CD4-positive, alpha-beta T cell treated with Interleukin-17A for 4 hours (primary cell): ENCODE data around the gene WSB1.
"Not testable (repeated sequence)": the region's sequence is repeated elsewhere in the genome, so short reads cannot be mapped to it uniquely, and the experiment has no call there.

Experiments
- DNase-seq: peaks from one replicate; pipeline ENCODE4 v3.0.0-alpha.2; 2020; ENCODE audit warnings: mixed read lengths

The WSB1 gene

GRCh38 chr17:27318228-27318627 is 24.3 kb downstream of the WSB1 start:
- no peak for DNase-seq

GRCh38 chr17:27318633-27319032 is 24.7 kb downstream of the WSB1 start:
- no peak for DNase-seq

- DNase-seq, result no peak
Measured at GRCh38 chr17:27319541-27320221, 25.8 kb downstream of the WSB1 start.

- no peak for DNase-seq
Measured at GRCh38 chr17:27320222-27320560, 26.3 kb downstream of the WSB1 start.

- no peak for DNase-seq
Measured at GRCh38 chr17:27321372-27321771, 27.5 kb downstream of the WSB1 start.

- DNase-seq, result no peak
Measured at GRCh38 chr17:27322026-27322425, 28.1 kb downstream of the WSB1 start.

GRCh38 chr17:27322690-27323508 is 29.0 kb downstream of the WSB1 start:
- DNase-seq, result no peak

- no peak for DNase-seq
Measured at GRCh38 chr17:27323538-27324215, 29.8 kb downstream of the WSB1 start.

GRCh38 chr17:27324771-27325339 is 30.9 kb downstream of the WSB1 start:
- DNase-seq, result no peak

GRCh38 chr17:27326051-27326450 is 32.1 kb downstream of the WSB1 start:
- no peak for DNase-seq

- DNase-seq, result no peak
Measured at GRCh38 chr17:27326585-27326984, 32.7 kb downstream of the WSB1 start.

- DNase-seq, result no peak
Measured at GRCh38 chr17:27327397-27327796, 33.5 kb downstream of the WSB1 start.

GRCh38 chr17:27327871-27328270 is 34.0 kb downstream of the WSB1 start:
- no peak for DNase-seq

- DNase-seq, result not testable (repeated sequence)
Measured at GRCh38 chr17:27328686-27329085, 34.8 kb downstream of the WSB1 start.

- DNase-seq, result no peak
Measured at GRCh38 chr17:27329146-27329805, 35.4 kb downstream of the WSB1 start.

- no peak for DNase-seq
Measured at GRCh38 chr17:27332047-27332393, 38.1 kb downstream of the WSB1 start.

- DNase-seq, result peak; percentile 95
Measured at GRCh38 chr17:27332485-27333409, 38.8 kb downstream of the WSB1 start.

GRCh38 chr17:27333410-27333980 is 39.6 kb downstream of the WSB1 start:
- peak; percentile 68 for DNase-seq

- DNase-seq, result no peak
Measured at GRCh38 chr17:27336184-27336583, 42.3 kb downstream of the WSB1 start.

- DNase-seq, result no peak
Measured at GRCh38 chr17:27338536-27338985, 44.6 kb downstream of the WSB1 start.

- no peak for DNase-seq
Measured at GRCh38 chr17:27339198-27339835, 45.4 kb downstream of the WSB1 start.
